GM13976 (cell line): ENCODE measurements around the gene SRBD1.

ENCODE experiments used
- DNase-seq: peaks from one replicate; pipeline ENCODE4 v3.0.0; 2012; ENCODE audit warnings: low spot score
- in situ Hi-C: fragments of 300-500 bp; cut with MboI; formaldehyde crosslinking; loops from one replicate; pipeline ENCODE4 v1.12.0; 2022; ENCODE audit warnings: low sequenced_read_pairs, mixed read lengths, inconsistent platforms; ENCODE audit not compliant: unreplicated experiment
- TF ChIP-seq, protein P1 (sequence below): IDR thresholded peaks from 2 replicates; pipeline ENCODE4 v1.5.1; 2012; ENCODE audit warnings: borderline replicate concordance, mild to moderate bottlenecking; ENCODE audit not compliant: insufficient read depth; ENCODE audit errors: extremely low read depth, missing control alignments, control extremely low read depth

The SRBD1 gene

GRCh38 chr2:45469314-45470099 lies 141.6 kb downstream of the SRBD1 start:
- DNase-seq, result no peak
- TF ChIP-seq, protein P1, sequence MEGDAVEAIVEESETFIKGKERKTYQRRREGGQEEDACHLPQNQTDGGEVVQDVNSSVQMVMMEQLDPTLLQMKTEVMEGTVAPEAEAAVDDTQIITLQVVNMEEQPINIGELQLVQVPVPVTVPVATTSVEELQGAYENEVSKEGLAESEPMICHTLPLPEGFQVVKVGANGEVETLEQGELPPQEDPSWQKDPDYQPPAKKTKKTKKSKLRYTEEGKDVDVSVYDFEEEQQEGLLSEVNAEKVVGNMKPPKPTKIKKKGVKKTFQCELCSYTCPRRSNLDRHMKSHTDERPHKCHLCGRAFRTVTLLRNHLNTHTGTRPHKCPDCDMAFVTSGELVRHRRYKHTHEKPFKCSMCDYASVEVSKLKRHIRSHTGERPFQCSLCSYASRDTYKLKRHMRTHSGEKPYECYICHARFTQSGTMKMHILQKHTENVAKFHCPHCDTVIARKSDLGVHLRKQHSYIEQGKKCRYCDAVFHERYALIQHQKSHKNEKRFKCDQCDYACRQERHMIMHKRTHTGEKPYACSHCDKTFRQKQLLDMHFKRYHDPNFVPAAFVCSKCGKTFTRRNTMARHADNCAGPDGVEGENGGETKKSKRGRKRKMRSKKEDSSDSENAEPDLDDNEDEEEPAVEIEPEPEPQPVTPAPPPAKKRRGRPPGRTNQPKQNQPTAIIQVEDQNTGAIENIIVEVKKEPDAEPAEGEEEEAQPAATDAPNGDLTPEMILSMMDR, result no peak
- in situ Hi-C loops, result no loop called here

DNA sequence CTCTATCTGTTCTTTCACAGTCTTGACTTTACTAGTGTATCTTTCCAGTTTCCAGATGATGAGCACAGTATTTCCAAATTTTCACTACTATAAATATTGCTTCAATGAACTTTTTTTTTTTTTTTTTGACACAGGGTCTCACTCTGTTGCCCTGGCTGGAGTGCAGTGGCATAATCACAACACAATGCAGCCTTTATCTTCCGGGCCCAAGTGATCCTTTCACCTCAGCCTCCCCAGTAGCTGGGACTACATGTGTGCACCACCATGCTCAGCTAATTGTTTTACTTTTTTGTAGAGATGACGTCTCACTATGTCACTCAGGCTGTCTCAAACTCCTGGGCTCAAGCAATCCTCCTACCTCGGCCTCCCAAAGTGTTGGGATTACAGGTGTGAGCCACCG lies 142.8 kb downstream of the SRBD1 start:
- no peak for DNase-seq
- in situ Hi-C loops, result no loop called here
- TF ChIP-seq, protein P1, result no peak

GRCh38 chr2:45466053-45466452 lies 145.0 kb downstream of the SRBD1 start:
- in situ Hi-C loops, result no loop called here
- DNase-seq, result no peak
- TF ChIP-seq, protein P1, result no peak

- DNase-seq, result no peak
- TF ChIP-seq, protein P1, result no peak
- in situ Hi-C loops, result no loop called here
Measured at GRCh38 chr2:45460825-45461224, 150.2 kb downstream of the SRBD1 start.

DNA sequence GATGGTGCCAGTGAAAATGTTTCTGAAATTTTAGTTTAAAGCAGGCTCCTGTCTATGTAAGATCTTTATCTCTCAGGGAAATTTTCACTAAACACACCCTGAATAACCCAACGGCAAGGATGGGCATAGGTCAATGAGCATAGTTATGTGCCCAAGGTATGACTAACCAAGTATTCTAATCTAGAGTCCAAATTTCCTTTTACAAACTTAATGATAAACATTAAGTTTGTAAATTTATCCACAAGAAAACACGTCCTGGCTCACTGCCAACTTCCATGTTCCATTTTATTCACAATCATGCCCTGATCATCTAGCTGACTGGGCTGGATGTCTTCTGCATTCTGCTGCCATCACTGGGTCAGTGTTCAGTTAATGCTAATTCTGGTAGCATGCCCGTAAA lies 151.2 kb downstream of the SRBD1 start:
- DNase-seq, result no peak
- TF ChIP-seq, protein P1, result no peak
- in situ Hi-C loops, result no loop called here

DNA sequence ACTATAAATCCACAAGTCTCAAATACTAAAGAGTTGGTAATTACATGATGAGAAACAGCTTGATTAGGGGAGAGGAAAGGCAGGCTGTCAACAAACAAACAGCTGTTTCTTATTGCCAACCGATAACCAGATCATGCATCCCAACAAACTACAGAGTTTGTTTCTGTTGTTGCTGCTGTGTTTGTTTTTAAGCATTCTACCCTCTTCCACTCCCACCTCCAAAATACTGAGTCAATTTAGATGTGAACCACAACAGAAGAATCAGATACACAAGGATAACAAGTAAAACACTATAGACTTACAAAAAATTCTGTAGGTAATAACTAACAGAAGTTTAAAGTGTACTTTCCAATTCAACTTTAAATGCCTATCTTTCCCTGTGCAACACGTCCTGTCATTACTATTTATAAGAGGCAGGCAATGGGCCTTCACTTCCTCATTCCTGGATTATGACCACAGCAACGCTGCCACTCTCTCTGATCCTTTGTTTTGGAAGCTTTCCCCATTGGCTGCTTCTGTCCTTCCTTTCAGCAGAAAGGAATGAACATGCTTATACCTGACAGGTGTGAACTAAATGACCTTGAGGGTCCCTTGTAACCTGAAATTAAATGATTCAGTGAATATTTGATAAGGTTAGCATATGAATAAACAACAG lies 152.0 kb downstream of the SRBD1 start:
- in situ Hi-C loops, result no loop called here
- TF ChIP-seq, protein P1, result no peak
- DNase-seq, result no peak
